GM18511 (cell line): ENCODE data around the gene STXBP6.
A peak's percentile ranks its signal among the peaks of the same experiment; 100 is the strongest.
"Not testable (repeated sequence)": the region's sequence is repeated elsewhere in the genome, so short reads cannot be mapped to it uniquely, and the experiment has no call there.

Experiments
- ATAC-seq: cut with Tn5 transposase; IDR thresholded peaks from one replicate; pipeline ENCODE4 v1.9.1; 2021; ENCODE audit warnings: mild to moderate bottlenecking, moderate library complexity; ENCODE audit not compliant: unreplicated experiment

Gene STXBP6

GRCh38 chr14:24990773-24991172, 59.2 kb downstream of the STXBP6 start:
- no peak for ATAC-seq

- ATAC-seq, result no peak
Observed at GRCh38 chr14:24990050-24990449, 59.9 kb downstream of the STXBP6 start.

- ATAC-seq, result no peak
Observed at GRCh38 chr14:24988760-24989159, 61.2 kb downstream of the STXBP6 start.

DNA sequence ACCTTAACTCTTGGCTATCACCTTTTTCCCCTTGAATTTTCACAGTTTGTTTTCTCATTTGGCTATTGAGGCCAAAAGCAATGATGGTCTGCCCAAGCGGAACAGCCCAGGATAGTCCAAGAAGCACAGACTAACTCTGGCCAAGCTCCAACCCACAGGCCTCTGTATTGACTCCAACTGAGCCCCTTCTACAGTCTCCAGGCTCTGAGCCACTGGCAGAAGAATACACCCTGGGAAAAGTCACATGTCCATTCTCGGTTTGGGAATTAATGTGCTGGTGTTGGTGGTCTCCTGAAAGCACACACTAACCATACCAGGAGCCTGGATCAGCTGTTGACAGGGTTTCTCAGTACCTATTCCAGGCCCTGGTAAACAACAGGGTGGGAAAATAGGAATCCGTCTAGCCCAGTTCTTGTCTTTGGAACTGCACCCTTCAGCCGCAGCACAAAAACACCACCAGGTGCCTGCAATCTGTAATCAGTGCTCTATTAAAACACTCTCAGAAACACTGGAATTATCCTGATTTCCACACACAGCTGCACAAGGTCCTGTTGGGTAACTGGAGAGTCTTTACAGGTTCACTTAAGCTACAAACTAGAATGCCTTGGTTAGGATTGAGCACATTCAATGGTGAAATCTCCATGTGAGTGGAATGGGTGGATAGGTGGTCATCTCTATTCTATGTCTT, 63.6 kb downstream of the STXBP6 start:
- ATAC-seq, result no peak

DNA sequence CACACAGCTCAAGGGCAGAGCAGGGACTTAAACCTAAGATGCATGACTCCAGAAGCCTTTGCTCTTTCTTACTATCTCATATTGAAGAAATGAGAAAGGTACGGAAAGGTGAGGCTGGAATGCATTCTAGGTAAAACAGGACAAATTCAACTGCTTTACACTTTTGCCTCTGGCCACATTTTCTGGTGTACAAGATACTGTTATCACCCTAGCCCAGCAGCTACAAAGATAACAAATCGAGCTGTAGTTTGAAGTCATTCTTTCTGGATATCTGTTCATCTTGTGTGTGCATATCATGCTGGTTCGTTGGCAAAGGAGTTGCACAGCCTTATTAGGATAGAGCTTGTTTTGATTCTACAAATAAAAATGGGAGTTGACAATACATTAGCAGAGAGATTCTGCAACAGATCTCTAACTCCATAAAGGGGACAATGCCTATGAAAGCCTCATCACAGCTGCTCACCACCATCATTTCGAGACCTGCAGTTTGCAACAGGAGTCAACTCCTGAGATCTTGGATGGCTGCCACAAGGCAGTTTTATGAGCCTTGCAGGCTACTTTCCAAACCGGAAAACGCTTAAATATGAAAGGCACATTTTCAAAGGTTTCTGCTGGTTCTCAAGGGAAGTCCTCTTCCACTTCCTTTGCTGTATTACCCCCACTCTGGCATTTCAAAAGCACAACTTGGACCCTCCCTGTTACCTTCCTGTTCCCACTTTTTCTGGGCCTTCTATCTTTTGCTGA, 64.9 kb downstream of the STXBP6 start:
- ATAC-seq, result no peak

DNA sequence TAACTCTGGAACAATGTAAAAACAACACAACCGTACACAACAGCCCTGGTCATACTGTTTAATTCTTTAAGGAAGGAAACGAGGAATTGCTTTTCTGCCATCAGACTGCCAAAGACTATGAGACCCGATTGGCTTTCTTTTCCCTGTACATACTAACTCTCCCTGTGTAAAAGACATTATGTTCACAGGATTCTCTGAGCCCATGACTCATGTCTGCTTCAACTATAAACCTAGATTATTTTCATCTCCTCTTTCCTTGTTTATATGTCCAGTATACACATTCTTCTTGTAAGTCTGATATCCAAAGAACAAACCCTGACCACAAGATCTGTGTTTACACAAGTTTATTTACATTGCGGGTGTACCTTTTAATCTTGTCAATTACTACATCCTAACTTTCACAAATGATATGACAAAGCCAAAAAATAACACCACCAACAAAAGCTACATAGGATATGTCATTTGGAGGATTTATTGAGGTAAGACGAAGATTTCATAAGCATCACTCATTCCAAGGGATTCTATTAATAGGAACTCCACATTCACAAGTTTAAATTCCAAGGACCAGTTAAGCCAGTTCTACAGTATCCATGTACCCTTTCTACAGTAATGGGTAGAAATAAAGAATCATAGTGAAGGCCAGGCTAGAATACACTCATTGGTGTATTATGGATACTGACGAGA, 67.3 kb downstream of the STXBP6 start:
- no peak for ATAC-seq

GRCh38 chr14:24979725-24980239, 70.2 kb downstream of the STXBP6 start:
- peak; percentile 56 for ATAC-seq

GRCh38 chr14:24978862-24979724, 70.9 kb downstream of the STXBP6 start:
- peak; percentile 82 for ATAC-seq

GRCh38 chr14:24976602-24977001, 73.3 kb downstream of the STXBP6 start:
- ATAC-seq, result no peak

DNA sequence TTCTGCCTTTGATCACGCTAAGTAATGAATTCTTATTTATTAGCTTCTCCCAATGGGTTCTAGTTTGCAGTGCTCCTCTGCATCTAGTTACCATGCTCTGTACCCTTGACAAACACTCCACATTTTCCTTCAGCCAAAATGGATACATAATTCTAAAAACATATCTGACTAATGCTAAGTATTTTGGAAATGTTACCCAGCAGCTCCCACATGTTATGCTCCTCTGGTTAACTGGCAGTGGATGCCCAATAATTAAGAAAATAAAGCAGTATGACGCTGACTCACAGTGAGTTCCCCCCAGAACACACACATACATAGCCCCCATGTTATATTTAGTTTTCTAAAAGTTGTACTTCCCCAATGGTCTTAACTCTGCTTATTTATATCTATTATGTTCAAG, 74.6 kb downstream of the STXBP6 start:
- ATAC-seq, result no peak

- no peak for ATAC-seq
Observed at GRCh38 chr14:24974591-24975374, 75.2 kb downstream of the STXBP6 start.

DNA sequence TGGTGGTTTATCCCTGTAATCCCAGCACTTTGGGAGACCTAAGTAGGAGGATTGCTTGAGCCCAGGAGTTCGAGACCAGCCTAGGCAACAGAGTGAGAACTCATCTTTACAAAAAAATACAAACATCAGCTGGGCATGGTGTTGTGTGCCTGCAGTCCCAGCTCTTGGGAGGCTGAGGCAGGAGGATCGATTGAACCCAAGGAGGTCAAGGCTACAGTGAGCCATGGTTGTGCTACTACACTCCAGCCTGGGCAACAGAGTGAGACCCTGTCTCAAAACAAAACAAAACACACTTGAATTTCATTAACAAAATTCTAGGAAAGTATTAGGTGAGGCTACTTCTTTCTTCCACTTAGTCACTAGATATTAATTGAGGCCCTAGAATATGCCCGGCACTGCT, 77.1 kb downstream of the STXBP6 start:
- ATAC-seq, result no peak

- ATAC-seq, result no peak
Observed at GRCh38 chr14:24971255-24971654, 78.7 kb downstream of the STXBP6 start.

DNA sequence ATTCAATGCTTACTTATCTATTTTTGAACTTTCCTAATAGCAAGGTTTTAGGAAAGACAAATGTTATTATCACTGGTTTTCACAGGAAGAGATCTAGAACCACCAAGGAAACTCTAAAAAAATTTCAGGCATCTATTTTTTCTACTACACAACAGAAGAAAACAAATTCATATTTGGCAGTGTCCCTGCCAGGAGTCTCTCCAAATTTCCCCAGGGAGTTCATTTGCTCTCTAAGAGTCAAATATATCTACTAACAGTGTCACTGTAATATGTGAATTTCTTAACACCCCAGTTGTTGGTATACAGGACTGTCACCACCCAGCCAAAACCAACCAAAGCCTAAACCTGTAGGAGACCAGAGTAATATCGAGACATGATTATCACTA, 83.4 kb downstream of the STXBP6 start:
- ATAC-seq, result no peak

GRCh38 chr14:24965934-24966578, 83.9 kb downstream of the STXBP6 start:
- ATAC-seq, result no peak

DNA sequence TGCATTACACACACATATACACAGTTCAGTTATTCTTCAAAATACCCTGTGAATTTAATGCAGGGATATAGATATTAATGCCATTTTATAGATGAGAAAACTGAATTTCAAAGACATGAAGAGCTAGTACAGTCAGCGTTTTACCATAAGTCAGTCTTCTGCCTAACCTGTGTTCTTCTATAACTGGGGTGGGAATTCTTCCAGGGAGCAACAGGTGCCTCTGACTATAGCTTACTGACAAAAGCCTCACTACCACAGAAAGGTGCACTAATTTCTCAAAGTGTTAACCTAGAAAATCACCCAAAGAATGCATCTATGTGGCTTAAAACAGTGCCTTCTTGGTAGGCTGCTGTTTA, 84.4 kb downstream of the STXBP6 start:
- no peak for ATAC-seq

- no peak for ATAC-seq
Observed at GRCh38 chr14:24964591-24964990, 85.4 kb downstream of the STXBP6 start.

DNA sequence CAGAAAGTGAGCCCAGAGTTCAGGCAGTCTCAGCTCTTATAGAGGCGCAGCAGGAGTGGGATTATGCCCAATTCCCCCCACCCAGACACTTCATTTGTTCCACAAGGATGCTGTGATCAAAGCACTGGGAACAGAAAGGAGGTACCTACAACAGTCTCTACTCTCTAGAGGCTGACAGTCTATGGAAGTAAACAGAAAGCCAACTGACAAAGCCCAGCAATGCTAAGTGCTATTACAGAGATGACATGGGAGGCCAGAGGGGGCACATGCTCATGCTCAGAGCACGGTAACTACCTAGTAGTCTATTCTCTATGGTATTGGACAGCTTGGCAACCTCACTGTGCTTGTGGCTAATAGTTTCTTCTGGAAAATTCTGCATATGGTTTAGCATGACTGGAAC, 85.9 kb downstream of the STXBP6 start:
- ATAC-seq, result no peak

GRCh38 chr14:24962118-24962517, 87.8 kb downstream of the STXBP6 start:
- ATAC-seq, result not testable (repeated sequence)

GRCh38 chr14:24960816-24961215, 89.1 kb downstream of the STXBP6 start:
- no peak for ATAC-seq
